Skin epidermis (tissue), 12 donors: ENCODE data around the gene FCHO2.
A peak's percentile ranks its signal among the peaks of the same experiment; 100 is the strongest.

Experiments
- H3K27ac ChIP-seq, 21 experiments: fragments of 200-600 bp; sonication (generic) in 11 of 21; one replicate each; pipeline ENCODE4 v1.5.0; 2020; ENCODE audit warnings: mild to moderate bottlenecking in 3 of 21, inconsistent platforms in 2 of 21, moderate library complexity in 2 of 21
- H3K4me3 ChIP-seq, 7 experiments: fragments of 200-600 bp; sonication (generic) in 2 of 7; one replicate each; pipeline ENCODE4 v1.5.0; 2020; ENCODE audit warnings: inconsistent platforms in 2 of 7, mild to moderate bottlenecking in 2 of 7, moderate library complexity in 1 of 7

The FCHO2 gene

DNA sequence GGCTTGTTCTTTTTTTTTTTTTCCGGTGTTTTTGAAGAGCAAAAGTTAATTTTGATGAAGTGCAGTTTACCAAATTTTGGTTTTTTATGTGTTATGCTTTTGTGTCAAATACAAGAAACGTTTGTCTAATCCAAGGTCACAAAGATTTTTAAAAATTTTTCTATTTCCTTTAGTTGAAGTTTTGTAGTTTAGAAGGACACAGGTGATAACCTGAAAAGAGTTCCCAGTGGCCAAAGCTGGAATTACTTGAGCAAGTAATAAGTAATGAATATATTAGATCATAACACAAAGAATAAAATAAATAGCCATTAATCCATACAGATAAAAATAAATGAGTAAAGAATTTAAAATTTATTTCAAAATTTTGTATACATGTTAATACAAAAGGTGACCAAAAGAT, 71.5 kb downstream of the FCHO2 start:
- H3K27ac ChIP-seq = no peak overlapping the region

DNA sequence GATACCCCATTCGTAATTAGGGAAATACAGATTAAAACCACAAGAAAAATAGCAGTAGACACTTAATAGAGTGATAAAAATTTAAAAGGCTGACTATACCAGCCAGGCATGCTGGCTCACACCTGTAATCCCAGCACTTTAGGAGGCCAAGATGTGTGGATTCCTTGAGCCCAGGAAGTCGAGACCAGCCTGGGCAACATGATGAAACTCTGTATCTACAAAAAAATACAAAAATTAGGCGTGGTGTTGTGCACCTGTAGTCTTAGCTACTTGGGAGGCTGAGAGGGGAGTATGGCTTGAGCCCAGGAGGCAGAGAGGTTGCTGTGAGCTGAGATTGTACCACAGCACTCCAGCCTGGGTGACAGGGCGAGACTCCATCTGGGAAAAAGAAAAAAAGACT, 72.0 kb downstream of the FCHO2 start:
- Histone ChIP-seq H3K27ac (no peak overlapping the region), H3K4me3 (no peak overlapping the region)

More for the DNA sequence above, 71.5 kb downstream of the FCHO2 start:
- no peak overlapping the region for H3K4me3 ChIP-seq

DNA sequence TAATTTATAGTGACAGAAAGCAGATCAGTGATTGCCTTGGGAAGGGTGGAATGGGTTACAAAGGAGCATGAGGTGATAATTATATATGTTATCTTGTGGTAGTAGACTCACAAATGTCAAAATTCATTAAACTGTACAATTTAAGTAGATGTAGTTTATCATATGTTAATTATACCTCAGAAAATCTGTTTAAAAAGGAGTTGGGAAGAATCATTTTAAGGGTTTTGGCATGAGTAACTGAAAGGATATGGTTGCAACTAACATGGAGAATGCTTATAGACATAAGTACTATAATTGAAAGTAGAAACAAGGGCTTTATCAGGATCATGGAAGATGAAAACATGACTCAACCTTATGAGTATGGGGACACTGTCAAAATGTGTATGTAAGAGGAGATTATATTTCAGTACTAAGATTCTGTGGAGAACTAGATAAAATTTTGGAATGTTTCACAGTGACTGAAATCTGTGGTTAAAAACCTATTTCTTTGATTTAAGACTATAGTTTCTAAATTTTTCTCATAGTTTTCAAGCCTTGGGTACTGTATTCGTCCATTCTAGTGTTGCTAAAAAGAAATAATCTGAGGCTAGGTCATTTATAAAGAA, 73.3 kb downstream of the FCHO2 start:
- H3K4me3 ChIP-seq = no peak overlapping the region
- no peak overlapping the region for H3K27ac ChIP-seq

DNA sequence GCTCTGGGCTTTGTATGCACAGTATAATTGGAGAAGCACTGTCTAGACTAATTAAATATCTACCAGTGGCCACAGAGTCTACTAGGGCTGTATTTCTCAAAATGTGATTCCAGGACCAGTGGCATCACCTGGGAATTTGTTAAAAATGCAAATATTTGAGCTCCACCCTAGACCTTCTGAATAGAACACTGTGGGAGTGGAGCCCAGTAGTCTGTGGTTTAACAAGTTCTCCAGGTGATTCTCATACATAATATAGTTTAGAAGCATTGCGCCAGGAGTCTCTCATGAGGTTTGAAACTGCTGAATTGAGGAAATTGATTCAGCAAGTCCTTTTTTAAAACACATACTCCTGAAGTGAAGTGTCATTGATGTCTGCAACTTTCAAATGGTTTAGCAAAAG, 74.7 kb downstream of the FCHO2 start:
- Histone ChIP-seq H3K27ac (peak overlapping the region in 12 of 21 experiments; percentile 26 to 74 (median 60)), H3K4me3 (no peak overlapping the region)

DNA sequence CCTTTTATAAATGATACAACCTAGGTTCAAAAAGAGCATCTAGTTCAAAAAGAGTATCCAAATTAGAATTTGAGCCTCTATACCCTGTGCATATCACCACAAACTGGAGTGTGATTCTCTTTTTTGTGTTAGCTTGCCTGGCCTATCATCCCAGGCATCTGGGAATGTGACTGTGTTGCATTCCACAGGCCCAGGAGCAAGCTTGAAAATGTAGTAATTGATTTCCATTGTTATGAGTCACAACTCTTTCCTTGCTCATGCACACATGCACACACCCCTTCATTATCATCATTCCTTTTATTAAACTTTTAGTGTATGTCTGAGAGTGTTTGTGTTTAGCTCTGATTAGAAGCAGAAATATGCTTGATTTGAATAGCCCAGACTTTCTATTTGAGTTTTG, 75.2 kb downstream of the FCHO2 start:
- peak overlapping the region in 12 of 21 experiments; percentile 26 to 74 (median 60) for H3K27ac ChIP-seq

DNA sequence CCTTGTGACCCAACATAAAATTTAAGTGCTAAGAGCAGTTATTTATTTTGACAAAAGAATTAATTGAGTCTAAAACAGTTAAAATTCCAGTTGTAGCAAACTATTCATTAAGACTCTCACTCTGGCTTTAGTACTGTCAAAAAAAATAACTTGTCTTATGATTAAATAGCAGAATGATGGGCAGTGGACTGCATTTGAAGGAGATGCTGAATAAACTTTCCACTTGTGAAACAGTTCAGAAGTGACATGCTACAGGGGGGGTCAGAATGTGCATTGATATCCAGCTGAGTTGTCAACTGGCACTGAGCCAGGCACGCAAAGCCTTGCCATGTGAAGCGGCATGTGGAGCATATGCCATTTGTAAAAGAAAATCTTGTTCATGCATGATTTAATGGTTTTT, 76.0 kb downstream of the FCHO2 start:
- H3K4me3 ChIP-seq = no peak overlapping the region
- peak overlapping the region in 4 of 21 experiments; percentile 6 to 54 (median 24) for H3K27ac ChIP-seq

More for the DNA sequence above, 75.2 kb downstream of the FCHO2 start:
- no peak overlapping the region for H3K4me3 ChIP-seq

DNA sequence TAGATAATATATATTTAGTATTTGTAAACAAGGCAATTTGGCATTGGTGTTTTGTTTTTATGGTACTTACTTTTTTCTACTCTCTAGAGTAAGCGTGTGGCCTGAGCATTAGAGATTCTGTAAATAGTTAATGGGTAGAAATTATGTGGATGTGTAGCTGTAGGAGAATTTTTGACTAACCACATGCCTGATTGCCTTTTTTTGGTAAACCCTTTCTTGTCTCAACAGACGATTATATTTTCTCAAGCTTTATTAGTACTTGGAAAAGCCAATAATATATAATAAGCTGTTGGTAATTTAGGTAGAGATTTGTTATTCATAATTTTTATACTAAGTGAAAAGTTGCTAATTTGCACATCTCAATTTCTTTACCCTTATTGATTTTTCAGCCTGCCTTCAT, 76.8 kb downstream of the FCHO2 start:
- Histone ChIP-seq H3K4me3 (no peak overlapping the region), H3K27ac (no peak overlapping the region)

DNA sequence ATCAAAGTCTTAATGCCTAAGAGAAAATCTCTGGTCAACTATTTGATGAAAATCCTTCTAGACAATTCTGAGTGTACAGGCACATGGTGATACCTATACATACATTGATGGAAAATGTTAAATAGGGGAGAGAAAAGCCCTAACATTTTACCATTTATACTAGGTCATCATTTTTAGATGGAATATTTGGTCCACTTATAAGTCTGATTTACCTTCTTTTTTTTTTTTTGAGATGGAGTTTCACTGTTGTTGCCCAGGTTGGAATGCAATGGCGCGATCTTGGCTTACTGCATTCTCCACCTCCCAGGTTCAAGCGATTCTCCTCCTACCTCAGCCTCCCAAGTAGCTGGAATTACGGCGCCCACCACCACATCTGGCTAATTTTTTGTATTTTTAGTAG, 81.7 kb downstream of the FCHO2 start:
- Histone ChIP-seq H3K27ac (no peak overlapping the region), H3K4me3 (no peak overlapping the region)

DNA sequence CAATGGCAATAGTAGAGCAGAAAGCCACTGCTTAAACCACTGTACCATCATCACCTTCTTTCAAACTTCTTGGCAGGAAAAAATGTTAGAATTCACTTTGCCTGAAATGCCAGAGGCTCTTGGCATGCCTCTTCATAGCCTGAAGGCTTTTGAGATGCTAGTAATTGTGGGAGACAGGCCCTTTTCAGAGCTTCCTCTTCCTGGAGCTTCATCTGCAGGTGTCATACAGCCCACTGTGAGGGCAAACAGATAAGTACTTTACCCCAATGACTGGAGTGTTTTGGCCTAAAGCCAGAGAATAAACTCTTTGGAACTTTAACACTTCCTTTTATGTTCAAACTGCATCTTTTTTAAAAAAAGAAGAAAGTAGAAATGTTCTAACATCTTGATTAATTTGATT, 83.2 kb downstream of the FCHO2 start:
- H3K4me3 ChIP-seq = no peak overlapping the region
- no peak overlapping the region for H3K27ac ChIP-seq

DNA sequence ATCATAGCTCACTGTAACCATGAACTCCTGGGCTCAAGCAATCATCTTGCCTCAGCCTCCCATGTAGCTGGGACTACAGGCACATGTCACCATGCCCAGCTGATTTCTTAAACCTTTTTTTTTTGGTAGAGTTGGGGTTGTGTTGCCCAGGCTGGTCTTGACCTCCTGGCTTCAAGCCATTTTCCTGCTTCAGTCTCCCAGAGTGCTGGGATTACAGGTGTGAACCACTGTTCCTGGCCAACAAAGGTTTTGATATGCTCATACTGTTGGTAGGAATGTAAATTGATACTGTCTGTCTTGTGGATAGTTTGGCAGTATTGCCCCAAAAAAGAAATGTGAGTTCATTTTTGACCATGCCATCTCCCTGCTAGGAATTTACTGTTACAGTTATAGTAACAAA, 87.2 kb downstream of the FCHO2 start:
- Histone ChIP-seq H3K27ac (no peak overlapping the region), H3K4me3 (no peak overlapping the region)

DNA sequence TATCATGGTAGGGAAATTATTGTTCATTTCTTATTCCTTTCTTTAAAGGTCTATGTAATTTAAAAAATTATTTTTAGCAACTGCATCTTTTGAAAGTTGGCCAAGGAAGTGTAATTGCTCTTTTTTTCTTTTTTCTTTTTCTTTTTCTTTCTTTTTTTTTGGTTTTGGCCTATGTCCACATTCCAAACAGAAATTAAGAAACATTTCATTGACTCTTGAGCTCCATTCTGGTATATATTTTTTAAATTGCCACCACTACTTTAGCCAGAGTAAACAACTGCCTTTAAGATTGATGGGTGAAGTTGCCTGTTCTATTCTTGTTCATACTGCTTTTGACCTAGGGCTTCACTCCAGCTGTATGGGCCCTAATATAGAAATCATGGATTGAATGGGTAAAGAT, 88.7 kb downstream of the FCHO2 start:
- no peak overlapping the region for H3K27ac ChIP-seq
- H3K4me3 ChIP-seq = no peak overlapping the region

DNA sequence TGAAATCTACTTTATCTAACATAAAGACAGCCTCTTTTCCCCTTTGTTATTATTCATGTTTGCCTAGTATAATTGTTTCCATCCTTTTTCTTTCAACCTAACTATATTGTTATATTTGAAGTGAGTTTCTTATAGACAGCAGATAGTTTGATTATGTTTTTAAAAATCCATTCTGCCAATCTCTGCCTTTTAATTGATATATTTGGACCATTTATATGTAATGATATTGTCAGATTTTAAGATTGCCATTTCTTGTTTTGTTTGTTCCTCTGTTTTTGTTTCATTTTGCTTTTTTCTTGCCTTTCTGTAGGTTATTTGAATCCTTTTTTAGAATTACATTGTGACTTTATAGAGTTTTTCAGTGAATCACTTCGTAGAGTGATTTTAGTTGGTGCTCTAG, 89.8 kb downstream of the FCHO2 start:
- Histone ChIP-seq H3K4me3 (no peak overlapping the region), H3K27ac (no peak overlapping the region)

DNA sequence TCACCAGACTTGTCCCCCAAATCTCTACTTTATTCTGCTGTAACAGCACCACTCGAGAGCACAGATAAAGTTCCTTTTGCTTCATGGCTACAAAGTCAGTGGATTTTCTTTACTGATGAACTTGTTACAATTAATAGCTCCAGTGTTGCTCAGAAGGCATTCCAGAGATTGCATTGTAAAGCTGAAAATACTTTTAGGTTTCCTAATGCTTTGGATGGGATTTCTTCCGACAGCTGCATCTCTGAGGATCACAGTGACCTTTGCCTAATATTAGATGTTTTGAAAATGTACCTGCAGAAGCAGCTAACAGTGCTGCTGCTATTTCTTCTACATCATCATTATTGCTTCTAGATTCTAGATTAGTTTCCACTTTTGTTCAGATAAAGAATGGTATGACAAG, 105.8 kb downstream of the FCHO2 start:
- Histone ChIP-seq H3K4me3 (no peak overlapping the region), H3K27ac (no peak overlapping the region)

DNA sequence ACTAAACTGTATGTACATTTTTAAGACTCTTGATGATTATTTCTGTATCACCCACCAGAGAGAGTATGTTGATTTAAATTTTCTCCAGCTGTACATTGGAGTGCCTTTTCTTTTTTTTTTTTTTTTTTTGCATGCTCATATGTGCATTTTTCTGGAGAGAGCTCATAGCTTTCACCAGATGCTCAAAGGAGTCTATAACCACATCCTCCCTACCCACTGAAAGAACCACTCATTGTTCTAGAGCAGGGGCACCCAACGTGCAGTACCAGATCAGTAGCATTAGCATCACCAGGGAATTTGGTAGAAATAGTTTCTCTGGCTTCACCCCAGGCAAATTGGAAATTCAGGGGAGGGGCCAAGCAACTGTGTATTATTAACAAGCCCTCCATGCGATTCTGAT, 110.6 kb downstream of the FCHO2 start:
- no peak overlapping the region for H3K4me3 ChIP-seq
- H3K27ac ChIP-seq = no peak overlapping the region

DNA sequence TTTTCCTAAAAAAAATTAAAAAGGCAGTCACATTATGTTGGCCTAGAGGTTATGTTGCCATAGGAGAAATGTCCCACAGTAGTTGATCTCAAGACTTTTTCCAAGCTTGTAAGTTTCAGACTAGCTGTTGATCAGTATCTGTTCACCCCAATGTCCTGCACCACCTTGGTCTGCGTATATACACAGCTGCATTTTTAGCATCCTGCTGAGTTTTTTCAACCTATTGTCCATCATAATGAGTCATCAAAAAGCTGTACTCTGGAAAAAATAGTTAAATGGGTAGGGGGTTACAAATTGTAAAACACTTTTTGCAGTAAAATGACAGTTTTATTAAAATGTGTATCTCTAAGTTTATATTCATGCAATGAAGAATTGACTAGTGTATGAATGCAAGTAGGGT, 111.4 kb downstream of the FCHO2 start:
- Histone ChIP-seq H3K27ac (no peak overlapping the region), H3K4me3 (no peak overlapping the region)

DNA sequence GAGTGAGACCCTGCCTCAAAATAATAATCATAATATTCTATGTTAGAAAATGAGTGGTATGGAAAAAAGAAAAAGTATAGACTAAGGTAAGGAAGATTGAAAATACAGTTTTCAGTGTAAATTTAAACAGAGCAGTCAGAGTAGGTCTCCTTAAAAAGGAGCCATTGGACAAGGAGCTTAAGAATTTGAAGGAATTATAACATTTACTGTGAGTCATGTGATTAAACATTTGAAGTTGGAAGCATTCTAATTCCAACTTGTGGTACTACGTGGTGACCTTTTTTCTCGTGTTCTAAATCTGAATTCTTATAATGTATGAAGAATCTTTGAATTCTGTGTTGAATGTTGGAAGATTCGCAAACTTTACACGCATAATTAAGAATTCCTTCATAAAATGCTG, 125.3 kb downstream of the FCHO2 start:
- H3K27ac ChIP-seq = no peak overlapping the region
- H3K4me3 ChIP-seq = no peak overlapping the region

DNA sequence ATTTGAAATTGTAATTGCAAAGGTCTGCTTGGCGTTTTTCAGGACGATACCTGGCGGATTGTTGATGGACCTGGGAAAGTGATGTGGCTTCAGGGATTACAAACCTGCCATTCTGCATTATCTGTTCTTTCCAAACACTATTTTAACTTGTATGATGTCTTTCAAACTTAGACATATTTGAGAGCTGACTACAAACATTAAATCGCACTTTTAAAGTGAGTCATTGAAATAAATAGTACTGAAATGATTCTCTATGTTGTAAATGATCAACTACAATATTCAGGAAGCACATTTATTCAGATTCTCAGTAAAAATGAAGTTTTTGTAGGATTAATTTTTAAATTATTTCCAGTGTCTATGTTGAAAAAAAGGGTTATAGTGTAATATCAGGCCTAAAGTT, 132.2 kb downstream of the FCHO2 start:
- no peak overlapping the region for H3K27ac ChIP-seq
- H3K4me3 ChIP-seq = no peak overlapping the region

DNA sequence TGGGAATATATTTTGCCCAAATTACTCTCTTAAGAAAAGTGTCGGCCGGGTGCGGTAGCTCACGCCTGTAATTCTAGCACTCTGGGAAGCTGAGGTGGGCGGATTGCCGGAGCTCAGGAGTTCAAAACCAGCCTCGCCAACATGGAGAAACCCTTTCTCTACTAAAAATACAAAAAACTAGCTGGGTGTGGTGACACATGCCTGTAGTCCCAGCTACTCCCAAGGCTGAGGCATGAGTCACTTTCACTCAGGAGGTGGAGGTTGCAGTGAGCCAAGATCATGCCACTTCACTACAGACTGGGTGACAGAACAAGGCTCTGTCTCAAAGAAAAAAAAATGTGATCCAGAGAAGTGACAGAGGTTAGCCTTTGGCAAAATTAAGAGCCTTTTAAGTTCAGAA, 138.1 kb downstream of the FCHO2 start:
- Histone ChIP-seq H3K4me3 (no peak overlapping the region), H3K27ac (no peak overlapping the region)

DNA sequence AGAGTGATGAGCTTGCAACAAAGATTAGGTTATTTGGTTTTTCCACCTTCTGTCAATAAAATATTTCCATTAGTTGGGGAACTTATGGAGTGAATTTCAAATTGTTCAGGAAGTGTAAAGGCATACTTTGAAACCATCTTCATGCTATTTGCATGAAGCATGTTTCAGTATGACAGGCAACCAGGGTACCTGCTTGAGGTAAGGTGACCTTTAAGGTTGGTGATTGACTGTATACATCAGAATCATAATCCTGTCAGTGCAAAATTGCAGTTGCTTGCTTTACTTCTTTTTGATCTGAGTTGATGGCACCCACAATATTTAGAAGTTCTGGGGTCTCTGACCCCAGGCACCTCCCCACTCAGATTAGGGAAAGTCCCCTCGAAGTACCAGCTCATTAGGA, 138.6 kb downstream of the FCHO2 start:
- H3K27ac ChIP-seq = no peak overlapping the region
- no peak overlapping the region for H3K4me3 ChIP-seq

DNA sequence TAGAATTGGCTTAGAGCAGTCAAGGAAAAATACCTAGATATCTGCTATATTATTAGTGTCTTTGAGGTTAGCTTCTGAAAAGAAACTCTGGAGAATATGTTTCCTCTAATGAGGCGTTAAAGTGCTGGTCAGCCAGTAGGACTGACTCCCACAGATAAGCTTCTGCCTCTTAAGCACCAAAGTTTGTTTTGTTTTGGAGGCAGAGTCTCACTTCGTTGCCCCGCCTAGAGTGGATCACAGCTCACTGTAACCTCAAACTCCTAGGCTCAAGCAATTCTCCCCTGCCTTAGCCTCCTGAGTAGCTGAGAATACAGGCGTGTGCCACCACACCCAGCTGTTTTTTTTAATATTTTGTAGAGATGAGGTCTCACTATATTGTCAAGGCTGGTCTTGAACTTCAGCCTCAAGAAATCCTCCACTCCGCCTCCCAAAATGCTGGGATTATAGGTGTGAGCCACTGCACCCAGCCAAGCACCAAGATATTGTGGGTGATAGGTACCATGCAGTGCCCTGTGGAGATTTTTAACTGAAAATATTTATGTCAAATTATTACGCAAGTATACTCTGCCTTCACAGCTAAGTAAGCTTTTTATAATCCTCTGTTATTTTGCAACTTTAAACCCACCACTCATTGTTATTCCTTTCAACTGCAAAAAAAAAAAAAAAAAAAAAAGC, 139.9 kb downstream of the FCHO2 start:
- Histone ChIP-seq H3K4me3 (no peak overlapping the region), H3K27ac (no peak overlapping the region)

DNA sequence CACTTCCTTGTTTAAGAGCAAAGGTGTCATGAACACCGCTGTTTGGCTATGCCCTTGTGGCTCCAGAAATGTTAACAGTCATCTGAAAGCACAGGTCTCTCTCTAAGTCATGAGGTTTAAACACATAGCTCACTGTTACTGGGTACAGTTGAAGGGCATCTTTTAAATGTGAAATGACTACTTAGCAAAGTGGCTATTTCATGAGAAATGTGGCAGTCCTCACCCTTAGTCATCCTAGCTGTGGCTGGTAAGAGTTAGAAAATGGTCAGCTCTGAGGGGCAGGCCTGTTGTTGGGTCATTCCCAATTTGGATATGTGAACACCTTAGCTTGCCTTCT, 140.4 kb downstream of the FCHO2 start:
- H3K4me3 ChIP-seq = no peak overlapping the region

DNA sequence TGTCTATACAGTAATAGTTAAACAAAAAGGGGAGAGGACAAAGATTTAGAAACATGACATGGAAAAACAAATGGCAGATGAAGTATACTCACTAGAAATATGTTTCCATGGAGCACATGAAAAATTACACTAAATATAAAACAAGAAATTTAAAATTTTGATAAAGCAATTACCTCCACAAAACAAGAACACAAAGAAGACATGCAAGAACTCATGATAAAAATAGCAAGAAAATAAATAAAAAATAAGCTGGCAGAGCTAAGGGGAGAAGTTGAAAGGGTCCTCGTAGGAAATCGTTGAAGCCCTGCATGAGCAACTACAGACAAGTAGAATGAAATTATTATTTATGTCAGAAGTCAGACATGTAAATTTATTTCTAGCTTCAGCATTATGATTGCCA, 141.9 kb downstream of the FCHO2 start:
- no peak overlapping the region for H3K4me3 ChIP-seq
- no peak overlapping the region for H3K27ac ChIP-seq

More for the DNA sequence above, 140.4 kb downstream of the FCHO2 start:
- no peak overlapping the region for H3K27ac ChIP-seq
